Anterior cingulate cortex (tissue), 58 donors: ENCODE results near the gene ATP1A1.
A peak's percentile ranks its signal among the peaks of the same experiment; 100 is the strongest.

ENCODE experiments used
- DNase-seq, 58 donors: peaks; one replicate each; lab custom pipeline; 2025; lab: John Stamatoyannopoulos, UW

ATP1A1 gene

DNA sequence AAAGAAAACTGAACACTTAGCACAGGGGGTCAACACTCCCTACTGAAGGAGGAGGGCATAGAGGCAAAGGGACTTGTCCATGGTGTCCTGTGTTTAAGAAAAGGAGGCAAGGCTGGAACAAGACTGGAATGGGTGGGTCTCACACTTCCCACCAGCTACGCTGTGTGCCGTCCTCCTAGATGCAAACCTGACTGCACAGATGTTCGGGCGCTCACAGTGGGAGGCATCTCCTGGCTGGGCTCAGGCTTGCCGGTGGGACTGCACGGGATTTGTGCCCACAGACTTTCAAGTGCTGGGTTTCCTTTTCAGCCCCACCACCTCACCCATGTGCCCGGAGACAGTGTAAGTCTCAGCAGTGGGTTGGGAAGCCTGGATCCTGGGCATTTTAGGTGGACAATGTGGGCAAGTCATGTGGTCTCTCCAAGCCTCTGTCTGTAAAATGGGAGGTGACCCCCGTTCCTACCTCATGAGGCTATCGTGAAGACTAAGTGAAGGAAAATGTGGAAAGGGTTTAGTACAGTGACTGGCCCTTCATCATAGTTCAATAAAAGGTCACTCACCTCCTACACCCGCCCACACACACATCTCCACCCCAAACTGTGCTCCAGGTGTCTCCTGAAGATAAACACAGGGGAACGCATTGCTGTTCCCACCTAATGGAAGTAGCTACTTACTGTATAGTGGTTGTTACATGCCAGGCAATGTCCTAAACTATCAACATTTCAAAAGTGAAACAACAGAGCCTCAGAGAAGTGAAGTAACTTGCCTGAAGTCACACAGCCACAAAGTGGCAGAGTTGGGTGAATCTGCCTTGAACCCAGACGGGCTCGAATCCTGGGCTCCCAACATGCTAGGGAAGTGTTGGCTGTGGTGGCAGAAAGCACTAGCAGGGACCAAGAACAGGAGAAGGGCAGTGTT lies 36.0 kb downstream of the ATP1A1 start:
- no peak for DNase-seq

DNA sequence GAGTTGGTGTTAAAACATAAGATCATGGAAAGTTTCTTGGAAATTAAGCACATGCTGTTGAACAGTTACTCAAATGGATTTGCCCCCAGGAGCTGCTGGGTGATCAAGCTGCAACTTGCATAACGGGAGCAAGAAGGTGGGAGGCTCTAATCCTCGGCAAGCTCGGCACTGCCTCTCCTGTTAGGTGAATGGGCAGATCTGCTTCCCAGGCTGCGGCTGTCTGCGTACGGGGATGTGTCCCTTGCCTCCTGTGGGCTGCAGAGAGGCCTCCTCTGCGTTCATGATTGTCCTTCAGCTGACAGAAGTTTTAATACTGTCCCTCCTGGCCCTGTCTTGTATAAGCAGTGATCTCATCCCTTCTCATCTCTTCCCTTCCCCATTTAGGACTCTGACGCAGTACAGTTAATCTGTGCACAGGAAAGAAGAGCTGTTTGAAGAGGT lies 36.7 kb downstream of the ATP1A1 start:
- DNase-seq: peak in 5 of 58 donors; percentile 15 to 43 (median 24)

DNA sequence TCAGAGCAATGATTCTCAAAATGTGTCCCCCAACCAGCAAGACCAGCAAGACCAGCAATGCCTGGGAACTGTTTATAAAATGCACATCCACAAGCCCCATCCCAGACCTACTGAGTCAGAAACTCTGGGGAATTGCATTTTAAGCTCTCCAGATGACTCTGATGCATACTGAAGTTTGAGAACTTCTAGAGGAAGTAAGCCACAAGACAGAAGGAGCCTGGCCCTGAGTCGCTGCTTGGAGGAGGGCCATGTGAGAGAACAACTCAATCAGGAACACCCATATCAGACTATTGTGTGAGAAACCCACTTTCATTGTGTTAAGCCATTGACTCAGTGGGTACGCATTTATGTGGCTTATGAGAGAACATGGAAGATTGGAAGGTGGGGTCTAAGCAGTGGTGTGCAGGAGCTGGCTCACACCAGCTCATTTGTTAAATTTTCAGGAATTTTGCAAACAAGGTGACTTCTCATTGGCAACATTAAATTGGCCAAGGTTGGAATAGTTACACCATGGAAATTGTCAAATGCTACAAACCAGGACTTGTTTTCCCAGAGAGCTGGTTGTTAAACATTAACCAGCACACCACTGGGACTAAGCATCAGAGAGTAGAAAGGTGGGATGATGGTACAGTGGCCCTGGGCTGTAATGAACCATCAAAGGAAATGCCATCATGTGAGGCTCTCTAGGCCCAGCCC lies 38.9 kb downstream of the ATP1A1 start:
- no peak for DNase-seq

- DNase-seq: no peak
Observed at GRCh38 chr1:116412480-116412798, 39.4 kb downstream of the ATP1A1 start.

DNA sequence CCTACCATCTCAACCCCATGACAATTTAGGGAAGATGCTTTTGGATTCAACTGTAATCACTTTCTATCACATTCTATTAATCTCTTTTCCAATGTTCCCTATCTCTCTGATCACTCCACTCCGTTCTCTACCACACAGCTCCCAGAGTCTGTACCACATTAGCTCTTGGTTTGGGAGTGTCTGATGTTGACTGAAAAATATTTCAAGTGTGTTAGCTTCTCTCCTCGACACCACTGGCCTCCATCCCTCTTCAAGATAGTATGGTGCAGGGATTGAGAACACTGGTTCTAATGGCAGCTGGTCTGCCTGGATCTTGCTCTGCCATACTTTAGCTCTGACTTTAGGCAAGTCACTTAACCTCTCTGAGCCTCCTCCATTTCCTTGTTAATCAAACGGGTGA lies 39.9 kb downstream of the ATP1A1 start:
- no peak for DNase-seq

GRCh38 chr1:116413414-116413813 lies 40.4 kb downstream of the ATP1A1 start:
- no peak for DNase-seq

- no peak for DNase-seq
Observed at GRCh38 chr1:116414364-116414763, 41.3 kb downstream of the ATP1A1 start.

GRCh38 chr1:116415200-116415698 lies 42.2 kb downstream of the ATP1A1 start:
- DNase-seq: no peak

DNA sequence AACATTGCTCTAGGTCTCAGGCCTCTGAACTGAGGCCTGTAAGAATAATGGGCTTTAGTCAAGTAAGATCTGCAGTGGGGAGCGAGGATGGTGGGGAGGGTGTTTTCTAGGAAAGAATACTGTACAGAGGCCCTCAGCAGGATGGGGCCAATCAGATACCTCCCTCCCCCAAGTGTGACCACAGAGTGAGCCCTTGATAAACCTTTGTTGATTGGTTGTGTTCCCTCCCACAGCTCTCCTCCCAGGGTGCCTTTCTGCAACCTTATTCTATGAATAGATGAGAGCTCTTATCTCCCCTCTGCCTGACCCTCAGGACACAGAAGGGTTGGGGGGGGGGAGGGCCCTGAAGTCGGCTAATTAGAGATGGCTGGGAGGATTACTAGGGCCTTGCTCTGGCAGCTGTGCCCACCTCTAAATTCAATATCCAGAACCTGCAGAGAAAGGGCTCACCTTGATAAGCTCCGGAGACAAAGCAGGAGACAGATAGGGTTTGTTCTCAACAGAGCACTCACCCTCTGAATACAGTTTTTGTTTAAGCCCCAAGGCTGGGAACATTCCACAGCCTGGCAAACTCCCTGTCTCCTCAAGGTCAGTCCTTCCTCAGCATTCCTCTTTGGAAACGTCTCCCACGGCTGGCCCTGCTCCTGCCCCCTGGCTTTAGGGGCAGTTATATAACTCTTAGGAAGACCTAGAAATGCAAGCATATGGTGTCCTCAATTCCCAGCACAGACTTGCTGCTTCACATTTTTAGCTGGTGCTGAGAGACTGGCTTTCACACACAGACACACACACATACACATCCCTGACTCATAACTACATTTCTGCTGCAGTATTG lies 42.9 kb downstream of the ATP1A1 start:
- DNase-seq: peak in 16 of 58 donors; percentile 9 to 47 (median 27)

DNA sequence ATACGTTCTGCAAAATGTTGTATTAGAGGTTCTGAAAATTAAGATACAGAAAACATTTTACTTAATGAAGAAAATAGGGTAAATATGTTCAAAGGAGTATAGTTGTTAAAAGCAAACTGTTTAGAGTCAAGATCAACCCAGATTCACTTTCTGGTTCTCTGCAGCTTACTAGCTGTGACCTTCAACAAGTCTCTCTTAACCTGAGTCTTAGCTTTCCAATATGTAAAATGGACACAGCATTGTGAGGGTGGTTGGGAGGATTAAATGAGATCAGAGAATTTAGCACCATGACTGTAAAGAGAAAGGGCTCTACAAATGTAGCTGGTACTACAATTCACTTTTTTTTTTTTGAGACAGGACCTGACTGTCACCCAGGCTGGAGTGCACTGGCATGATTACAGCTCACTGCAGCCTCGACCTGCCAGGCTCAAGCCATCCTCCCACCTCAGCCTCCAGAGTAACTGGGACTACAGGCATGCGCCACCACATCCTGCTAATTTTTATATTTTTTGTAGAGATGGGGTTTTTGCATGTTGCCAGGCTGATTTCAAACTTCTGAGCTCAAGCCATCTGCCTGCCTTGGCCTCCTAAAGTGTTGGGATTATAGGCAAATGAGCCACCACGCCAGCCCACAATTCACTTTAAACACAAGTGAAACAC lies 43.9 kb downstream of the ATP1A1 start:
- no peak for DNase-seq

DNA sequence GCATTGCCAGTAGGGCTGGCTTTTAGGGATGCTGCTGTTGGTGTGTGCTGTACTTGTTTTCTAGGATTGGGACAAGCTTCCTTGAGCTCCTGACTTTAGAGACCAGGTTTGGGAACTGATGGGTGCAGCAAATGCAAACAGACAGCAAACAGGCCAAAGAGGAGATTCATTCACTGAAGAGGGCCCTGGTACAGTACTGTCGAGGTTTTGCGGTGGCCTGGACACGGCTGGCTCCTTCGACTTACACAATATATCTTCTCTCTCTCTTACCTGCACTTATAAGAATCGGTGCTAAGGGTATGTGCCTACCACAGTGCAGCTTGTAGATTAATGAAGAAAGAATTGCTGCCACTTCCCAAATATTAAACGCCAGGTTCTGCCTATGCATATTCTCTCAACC lies 44.6 kb downstream of the ATP1A1 start:
- no peak for DNase-seq

GRCh38 chr1:116418091-116418830 lies 45.2 kb downstream of the ATP1A1 start:
- DNase-seq: peak in 54 of 58 donors; percentile 35 to 83 (median 68)

DNA sequence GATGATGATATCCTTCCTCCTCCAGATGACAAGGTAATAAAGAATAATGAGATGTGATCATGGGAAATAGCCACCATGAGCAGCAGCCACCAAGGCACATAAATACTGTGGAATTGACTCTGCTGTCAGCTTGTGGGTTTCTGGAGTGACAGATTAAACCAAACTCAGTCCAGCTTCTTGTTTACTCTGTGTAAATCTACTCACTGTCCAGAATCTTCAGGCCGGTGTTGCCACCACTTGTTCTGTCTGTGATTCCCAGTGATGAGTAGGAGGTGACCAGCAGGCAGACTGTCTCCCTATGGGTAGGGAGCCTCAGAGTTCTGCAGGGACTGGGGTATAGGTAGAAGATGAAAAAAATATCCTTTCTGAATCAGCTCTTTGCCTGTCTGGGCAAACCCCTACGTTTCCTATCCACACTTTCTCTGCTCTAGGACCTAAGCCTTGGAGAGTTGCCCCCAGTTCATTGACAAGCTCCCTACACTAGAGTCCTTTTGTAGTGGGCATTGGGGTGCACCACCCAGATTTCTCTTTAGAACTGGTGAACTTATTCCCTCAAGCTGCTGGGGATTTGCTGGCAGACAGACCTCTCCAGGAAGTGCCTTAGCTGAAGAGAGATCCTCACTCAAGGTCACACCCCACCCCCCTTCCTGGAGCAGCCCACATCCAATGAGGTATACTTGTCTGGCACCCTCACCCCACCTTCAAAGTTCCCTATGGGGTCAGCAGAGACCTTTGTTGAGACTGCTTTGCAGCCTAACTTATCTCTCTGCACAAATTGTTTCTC lies 47.6 kb downstream of the ATP1A1 start:
- peak in 1 of 58 donors; percentile 11 for DNase-seq

DNA sequence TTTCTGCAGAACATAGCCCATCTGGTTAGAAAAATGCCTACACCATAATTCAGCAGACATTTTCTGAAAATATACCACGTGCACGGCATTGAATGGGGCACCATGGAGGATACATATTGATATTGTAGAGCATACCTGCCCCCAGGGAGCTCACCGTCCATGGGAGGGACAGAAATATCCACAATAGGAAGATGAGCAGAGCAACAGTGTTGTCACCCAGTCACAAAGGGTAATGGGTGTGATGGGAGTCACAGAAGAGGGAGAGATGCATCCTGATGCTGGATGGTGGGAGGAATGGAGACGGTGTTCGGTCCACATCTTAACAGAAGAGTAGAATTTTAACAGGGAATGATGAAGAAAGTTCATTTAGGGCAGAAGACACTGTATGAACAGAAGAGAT lies 51.4 kb downstream of the ATP1A1 start:
- no peak for DNase-seq

DNA sequence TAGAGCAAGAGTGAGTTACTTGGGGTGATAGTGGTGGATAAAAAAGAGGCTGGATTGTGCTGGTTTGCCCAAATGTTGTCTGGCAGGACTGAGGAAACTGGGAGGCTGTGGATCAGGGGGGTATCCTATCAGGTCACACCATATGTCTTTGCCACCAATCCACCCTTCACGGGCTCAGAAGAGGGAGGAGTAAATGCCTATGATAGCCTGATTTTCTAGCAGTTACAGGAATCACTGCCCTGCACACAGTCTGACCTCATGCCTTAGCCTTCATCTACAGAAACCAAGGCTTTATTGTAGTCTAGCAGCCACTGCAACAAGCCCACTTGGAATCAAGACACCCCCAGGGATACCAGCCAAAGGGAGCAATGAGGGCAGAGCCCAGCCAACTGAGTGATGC lies 51.8 kb downstream of the ATP1A1 start:
- DNase-seq: no peak

DNA sequence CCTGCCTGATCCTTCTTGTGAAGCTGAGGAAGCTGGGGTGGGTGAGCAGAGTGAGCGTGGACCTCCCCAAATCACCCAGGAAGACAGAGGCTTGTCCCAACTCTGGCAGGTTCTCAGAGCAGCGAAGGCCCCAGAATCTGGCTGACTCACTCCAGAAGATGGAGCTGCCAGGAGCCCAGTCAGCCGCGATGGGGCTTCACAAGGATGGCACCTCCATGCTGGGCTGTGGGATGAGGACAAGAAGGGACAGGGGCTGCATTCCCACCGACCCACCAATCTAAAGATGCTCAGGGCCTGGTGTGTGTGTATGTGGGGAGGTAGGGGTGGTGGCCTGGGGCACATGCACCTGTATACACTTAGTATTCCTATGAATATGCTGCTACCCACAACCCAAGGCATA lies 52.9 kb downstream of the ATP1A1 start:
- DNase-seq: no peak

GRCh38 chr1:116426401-116426800 lies 53.4 kb downstream of the ATP1A1 start:
- DNase-seq: peak in 19 of 58 donors; percentile 11 to 58 (median 23)

DNA sequence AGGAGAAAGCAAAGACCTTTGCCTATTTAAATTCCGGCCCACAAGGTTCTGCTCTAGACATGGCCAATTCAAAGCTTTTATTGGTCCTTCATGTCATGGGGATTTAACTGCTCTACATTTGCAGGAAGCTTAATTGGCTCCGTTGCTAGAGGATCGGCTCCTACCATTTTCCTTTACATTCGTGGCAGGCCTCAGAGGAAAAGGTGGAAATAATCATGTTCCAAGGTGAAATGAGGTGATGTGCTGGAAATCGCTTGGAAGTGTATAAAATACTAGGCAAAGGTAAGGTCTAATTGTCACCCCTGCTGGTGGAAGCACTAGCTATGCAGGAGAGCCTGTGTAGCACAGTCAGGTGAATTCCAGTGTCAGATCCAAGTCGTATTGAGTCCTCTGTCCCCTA lies 55.5 kb downstream of the ATP1A1 start:
- no peak for DNase-seq
